WI38 (cell line): ENCODE results near the gene SRPK1.

ENCODE experiments used
- H3K4me3 ChIP-seq: 2 replicates; pipeline ENCODE4 v1.5.1; 2011; ENCODE audit warnings: low read depth, mild to moderate bottlenecking, control low read depth, low read length
- CTCF ChIP-seq: IDR thresholded peaks from 2 replicates; pipeline ENCODE4 v1.5.1; 2012; ENCODE audit warnings: low read depth, mild to moderate bottlenecking, control low read depth, low read length

The SRPK1 gene

GRCh38 chr6:35801148-35801547, 119.8 kb downstream of the SRPK1 start:
- no peak overlapping the region for H3K4me3 ChIP-seq
- TF ChIP-seq CTCF: no peak

GRCh38 chr6:35798706-35799105, 122.2 kb downstream of the SRPK1 start:
- no peak overlapping the region for H3K4me3 ChIP-seq
- TF ChIP-seq CTCF: no peak

- no peak for TF ChIP-seq CTCF
- H3K4me3 ChIP-seq: no peak overlapping the region
Measured at GRCh38 chr6:35797837-35798526, 122.9 kb downstream of the SRPK1 start.

GRCh38 chr6:35796236-35796635, 124.7 kb downstream of the SRPK1 start:
- no peak for TF ChIP-seq CTCF

GRCh38 chr6:35795453-35796071, 125.3 kb downstream of the SRPK1 start:
- no peak for TF ChIP-seq CTCF
- H3K4me3 ChIP-seq: no peak overlapping the region

More at GRCh38 chr6:35796236-35796635, 124.7 kb downstream of the SRPK1 start:
- no peak overlapping the region for H3K4me3 ChIP-seq

GRCh38 chr6:35794536-35795452, 126.1 kb downstream of the SRPK1 start:
- no peak for TF ChIP-seq CTCF
- no peak overlapping the region for H3K4me3 ChIP-seq
